Measurements from ENCODE around the gene CFAP74. TPM values are rescaled to one million over a fixed set of nuclear protein-coding genes. Genes with fewer than 3 reads are reported as not detected.
"Not testable (repeated sequence)": the region's sequence is repeated elsewhere in the genome, so short reads cannot be mapped to it uniquely, and the experiment has no call there.

CFAP74 gene
- polyA plus RNA-seq, 3 donors: 0.24 to 1.3 (median 0.53) TPM

GRCh38 chr1:1954831-1955441, 48.6 kb downstream of the CFAP74 start:
- no peak for DNase-seq

DNA sequence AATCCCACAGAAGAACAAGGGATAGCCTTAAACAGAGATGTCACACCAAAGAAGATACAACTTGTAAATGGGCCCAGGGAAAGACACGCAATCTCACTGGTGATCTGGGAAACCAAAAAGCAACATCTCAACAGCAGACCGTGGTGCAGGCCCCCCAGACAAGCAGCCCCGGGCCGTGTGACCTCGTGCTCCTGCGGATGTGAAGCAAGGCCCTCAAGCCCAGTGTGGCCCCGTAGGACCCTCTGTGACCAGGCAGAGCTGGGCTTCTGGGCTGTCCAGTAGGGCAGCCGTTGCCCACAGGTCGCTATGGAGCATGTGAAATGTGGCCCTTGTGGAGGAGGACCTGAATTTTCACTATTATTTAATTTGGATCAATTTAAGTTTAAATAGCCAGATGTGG, 49.6 kb downstream of the CFAP74 start:
- DNase-seq: no peak

- no peak for DNase-seq
Measured at GRCh38 chr1:1950940-1951339, 52.6 kb downstream of the CFAP74 start.

DNA sequence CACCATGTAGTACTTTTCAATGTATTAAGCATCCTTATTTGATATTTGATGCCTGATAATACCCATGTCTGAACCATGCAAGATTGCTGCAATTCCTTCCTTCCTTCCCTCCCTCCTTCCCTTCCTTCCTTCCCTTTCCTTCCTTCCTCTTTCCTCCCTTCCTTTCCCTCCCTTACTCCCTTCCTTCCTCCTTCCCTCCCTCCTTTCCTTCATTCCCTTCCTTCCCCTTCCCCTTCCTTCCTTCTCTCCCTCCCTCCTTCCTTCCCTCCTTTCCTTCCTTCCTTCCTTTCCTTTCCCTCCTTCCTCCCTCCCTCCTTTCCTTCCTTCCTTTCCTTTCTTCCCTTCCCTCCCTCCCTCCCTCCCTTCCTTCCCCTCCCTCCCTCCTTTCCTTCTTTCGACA, 54.8 kb downstream of the CFAP74 start:
- no peak for DNase-seq

DNA sequence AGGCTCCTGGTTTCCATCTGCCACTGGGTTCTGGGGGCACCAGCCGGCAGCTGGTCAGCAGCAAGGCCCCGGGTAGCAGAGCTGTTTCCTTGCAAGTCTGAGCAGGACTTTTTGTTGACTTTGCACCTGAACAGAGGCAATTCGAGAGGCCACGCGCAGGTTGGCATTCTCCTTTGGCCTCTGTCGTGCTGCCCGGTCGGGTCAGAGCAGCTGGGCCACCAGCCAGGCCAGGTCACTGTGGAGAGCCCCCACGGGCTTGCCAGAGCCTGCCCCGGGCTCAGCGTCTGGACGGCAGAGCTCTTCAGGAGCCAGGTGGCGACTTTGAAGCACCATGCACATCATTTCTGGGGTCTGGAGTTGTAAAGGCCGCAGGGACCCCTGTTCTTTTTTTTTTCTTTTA, 56.1 kb downstream of the CFAP74 start:
- no peak for DNase-seq

DNA sequence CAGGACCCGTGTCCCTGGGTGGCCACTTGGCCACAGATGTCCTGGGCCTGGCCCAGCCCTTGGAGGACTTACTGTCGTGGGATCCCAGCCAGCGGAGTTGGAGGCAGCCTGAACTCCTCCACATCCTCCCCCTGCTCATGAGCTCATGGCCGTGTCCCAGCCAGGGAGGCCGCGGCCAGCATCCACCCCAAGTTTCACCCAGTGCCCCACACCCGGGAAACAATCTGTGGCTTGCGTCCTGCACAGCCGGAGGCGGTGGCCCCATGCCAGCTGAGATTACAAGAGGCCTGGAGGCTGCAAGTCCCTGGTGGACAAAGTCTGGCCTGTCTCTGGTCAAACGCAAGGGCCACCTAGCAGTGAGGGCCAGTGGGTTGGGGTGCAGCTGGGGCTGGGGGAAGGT, 57.0 kb downstream of the CFAP74 start:
- DNase-seq: no peak

GRCh38 chr1:1945782-1946393, 57.7 kb downstream of the CFAP74 start:
- no peak for DNase-seq

DNA sequence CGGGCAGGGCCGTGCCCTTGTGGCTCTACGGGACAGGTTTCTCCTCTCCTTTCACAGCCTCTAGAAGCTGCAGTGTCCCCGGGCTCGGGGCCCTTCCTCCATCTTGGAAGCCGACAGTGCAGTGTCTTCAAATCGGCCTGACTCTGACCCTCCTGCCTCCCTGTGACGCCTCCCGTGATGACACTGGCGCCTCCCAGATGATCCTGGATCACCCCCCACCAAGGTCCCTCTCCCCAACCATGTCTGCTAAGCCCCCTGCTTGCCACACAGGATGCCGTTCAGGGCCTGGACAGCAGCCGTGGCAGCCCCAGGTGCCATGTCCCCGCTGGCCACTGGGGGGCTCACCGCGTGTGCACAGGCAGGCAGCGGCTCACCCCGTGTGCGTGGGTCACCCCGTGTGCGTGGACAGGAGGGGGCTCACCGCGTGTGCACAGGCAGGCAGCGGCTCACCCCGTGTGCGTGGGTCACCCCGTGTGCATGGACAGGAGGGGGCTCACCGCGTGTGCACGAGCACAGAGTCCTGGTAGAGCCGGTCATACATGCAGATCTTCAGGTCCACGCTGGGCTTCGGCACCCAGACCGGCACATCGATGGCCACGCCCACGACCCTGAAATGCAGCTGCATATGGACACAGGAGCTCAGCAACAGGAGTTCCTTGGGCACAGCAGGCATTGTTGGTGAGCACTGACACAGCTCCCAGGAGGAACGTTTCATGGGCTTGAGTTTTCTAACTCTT, 59.6 kb downstream of the CFAP74 start:
- peak; percentile 24 for DNase-seq

GRCh38 chr1:1942753-1943656, 60.6 kb downstream of the CFAP74 start:
- no peak for DNase-seq

DNA sequence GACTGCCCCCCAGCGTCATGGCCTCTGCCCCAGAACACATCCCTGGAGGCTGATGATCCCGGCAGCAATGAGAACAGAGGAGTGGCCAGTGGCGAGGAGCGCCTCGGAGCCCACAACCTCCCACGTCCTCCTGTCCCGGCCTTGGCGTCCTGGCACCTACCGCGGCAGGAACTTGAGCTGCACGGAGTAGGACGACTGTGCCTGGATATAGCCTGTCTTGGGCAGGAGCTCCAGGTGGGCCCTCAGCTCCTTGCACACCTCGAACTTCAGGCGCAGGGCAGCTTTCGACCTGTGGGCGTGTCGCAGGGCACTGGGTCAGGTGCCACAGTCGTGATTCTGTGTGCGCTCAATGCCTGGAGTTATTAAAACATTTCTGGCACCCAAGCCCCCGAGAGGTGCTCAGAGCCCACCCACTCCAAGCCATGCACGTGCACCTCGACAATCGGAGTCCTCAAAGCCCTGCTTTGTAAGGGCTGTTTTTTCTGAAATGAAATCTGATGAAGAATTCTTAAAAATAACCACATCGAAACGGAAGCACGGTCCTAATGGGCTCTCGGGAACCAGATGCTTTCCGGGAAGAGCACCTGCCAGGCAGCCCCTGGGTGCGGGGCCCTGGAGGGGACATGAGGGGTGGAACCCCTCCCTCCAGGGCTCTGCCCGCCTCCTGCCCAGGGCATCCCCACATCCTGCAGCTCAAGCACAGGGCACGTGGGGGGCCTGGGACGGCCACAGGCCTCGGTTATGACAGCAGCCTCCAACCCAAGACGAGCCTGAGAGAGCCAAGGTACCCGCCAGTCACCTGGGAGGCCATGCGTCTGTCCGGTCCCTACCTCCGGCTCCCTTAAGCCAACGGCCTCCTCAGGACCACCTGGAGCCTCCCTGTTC, 61.5 kb downstream of the CFAP74 start:
- no peak for DNase-seq

DNA sequence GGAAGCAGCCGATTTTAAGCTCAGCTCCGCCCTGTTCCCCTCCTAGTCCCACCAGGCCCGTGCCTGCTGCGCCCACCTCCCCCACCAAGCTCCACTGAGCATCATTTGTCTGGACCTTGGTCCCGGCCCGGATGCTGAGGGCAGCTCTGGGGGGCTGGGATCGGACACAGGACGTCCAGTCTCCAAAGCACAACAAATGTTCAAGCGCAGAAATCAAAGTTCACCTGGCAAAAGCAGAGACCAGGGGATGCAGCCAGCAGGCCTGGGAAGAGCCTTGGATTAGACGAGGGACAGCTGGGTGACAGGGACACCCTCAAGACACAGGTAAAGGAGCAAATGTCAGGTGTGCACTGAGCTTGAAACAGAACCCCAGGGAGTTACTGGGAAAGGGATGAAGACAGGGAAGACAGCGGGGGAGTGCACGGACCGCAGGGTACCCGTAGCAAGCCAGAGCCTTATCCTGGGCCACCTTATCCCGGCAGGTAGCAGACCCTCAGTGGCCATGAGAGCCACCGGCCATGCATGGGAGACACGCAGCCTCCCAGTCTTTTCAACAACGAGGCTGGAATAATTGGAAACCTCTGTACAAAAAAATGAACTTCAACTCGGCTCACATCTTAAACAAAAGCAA, 62.3 kb downstream of the CFAP74 start:
- DNase-seq: no peak

- DNase-seq: no peak
Measured at GRCh38 chr1:1940123-1940425, 63.5 kb downstream of the CFAP74 start.

- DNase-seq: no peak
Measured at GRCh38 chr1:1939296-1940122, 64.1 kb downstream of the CFAP74 start.

- no peak for DNase-seq
Measured at GRCh38 chr1:1938613-1939295, 64.8 kb downstream of the CFAP74 start.

DNA sequence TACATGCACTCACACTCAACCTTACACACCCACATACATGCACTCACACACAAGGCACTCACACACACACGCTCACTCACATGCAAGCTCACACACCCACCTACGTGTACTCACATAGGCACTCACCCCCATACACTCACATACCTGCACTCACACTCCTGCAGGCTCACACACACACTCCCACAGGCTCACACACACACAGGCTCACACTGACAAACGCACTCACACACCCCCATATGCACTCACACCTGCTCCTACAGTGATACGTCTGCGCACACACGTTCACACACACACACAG, 65.4 kb downstream of the CFAP74 start:
- DNase-seq: no peak

DNA sequence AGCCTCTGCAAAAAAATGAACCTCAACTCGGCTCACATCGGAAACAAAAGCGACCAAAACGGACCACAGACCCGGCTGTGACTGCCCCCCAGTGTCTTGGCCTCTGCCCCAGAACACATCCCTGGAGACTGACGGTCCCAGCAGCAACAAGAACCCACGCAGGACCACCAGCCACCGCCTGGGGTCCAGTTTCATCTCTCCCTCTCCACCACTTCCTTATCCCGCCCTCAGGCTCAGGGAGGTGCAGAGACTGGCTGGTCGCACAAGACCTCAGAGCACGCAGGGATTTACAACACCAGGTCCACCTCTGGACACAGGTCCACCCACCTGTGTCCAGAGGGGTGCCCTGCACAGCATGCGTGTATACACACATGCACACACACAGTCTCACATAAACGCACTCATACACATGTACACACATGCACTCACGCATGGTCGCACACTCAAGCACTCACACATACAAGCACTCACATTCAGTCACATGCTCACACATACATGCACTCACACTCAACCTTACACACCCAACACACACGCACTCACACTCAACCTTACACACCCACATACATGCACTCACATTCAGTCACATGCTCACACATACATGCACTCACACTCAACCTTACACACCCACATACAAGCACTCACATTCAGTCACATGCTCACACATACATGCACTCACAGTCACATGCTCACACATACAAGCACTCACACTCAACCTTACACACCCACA, 65.9 kb downstream of the CFAP74 start:
- DNase-seq: no peak

- no peak for DNase-seq
Measured at GRCh38 chr1:1937061-1937460, 66.5 kb downstream of the CFAP74 start.

GRCh38 chr1:1934848-1935247, 68.7 kb downstream of the CFAP74 start:
- DNase-seq: not testable (repeated sequence)

All from renal pelvis (tissue), 4 donors.